Activated naive CD4-positive, alpha-beta T cell treated with anti-CD3 and anti-CD28 coated beads for 36 hours (primary cell): ENCODE results near the gene POT1. TPM values are rescaled to one million over a fixed set of nuclear protein-coding genes. Genes with fewer than 3 reads are reported as not detected.

Experiments used
- CTCF ChIA-PET: fragments of 350-600 bp; sonication (Branson Sonifier 250); formaldehyde crosslinking; loops from one replicate; lab custom pipeline; 2021; ENCODE audit warnings: antibody characterized with exemption; lab: Charles Lee
- DNase-seq: peaks from one replicate; pipeline ENCODE4 v3.0.0-alpha.2; 2020
- H3K27ac Mint-ChIP-seq: one replicate; pipeline ENCODE4 v1.8.0; 2021; ENCODE audit warnings: mild to moderate bottlenecking, mixed read lengths
- H3K27me3 Mint-ChIP-seq: one replicate; pipeline ENCODE4 v1.8.0; 2021; ENCODE audit warnings: low read depth, mixed read lengths
- H3K36me3 Mint-ChIP-seq: one replicate; pipeline ENCODE4 v1.8.0; 2021; ENCODE audit warnings: low read depth, mixed read lengths
- H3K4me1 Mint-ChIP-seq: one replicate; pipeline ENCODE4 v1.8.0; 2021; ENCODE audit warnings: low read depth, mixed read lengths
- H3K4me3 Mint-ChIP-seq: one replicate; pipeline ENCODE4 v1.8.0; 2021; ENCODE audit warnings: mild to moderate bottlenecking, moderate library complexity, mixed read lengths
- H3K9me3 Mint-ChIP-seq: one replicate; pipeline ENCODE4 v1.8.0; 2021; ENCODE audit warnings: mixed read lengths
- intact Hi-C: fragments of 100-400 bp; cut with micrococcal nuclease; formaldehyde crosslinking; loops from one replicate; pipeline ENCODE4 v1.15.1; 2023
- total RNA-seq, 2 experiments: library from RNA; stranded (reverse); gene quantifications; one replicate each; pipeline ENCODE4 v1.2.3, GENCODE V29; 2021

Gene POT1
- total RNA-seq, 2 experiments from 2014 or later = 36.1 to 38.3 TPM

DNA sequence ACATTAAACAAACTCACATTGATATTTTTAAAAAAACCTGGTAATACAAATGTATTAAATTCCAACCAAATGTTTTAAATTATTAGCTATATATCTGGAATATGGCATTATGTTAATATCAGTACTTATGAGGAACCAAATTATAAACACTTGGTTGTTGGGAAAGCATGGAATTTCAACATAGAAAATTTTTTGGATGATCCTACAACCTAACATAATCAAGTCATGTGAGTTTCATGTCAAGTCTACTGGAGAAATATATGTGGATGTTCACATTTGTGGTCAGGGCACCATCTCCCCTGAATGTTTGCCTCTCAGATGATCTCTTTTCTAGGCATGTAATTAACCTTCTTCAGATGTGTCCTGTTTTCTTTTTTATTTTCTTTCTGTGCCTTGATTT, 5.2 kb upstream of the POT1 start:
- Mint-ChIP-seq H3K27me3 (no peaks in the 10 kb centered on the region), H3K4me1 (peaks cover 4% of the 10 kb centered on the region), H3K4me3 (no peak overlapping the region), H3K9me3 (no peaks in the 10 kb centered on the region), H3K36me3 (no peaks in the 10 kb centered on the region), H3K27ac (no peak overlapping the region)
- CTCF ChIA-PET = no interaction called here
- intact Hi-C loops = no loop called here
- no peak for DNase-seq

GRCh38 chr7:124930655-124931597, 1.3 kb upstream of the POT1 start:
- H3K9me3 Mint-ChIP-seq = no peaks in the 10 kb centered on the region
- CTCF ChIA-PET = no interaction called here
- H3K27ac Mint-ChIP-seq = no peak overlapping the region

GRCh38 chr7:124930173-124930623, 573 bp upstream of the POT1 start:
- DNase-seq = no peak
- peak overlapping the region; percentile 90 for H3K27ac Mint-ChIP-seq

More at GRCh38 chr7:124930655-124931597, 1.3 kb upstream of the POT1 start:
- no peak overlapping the region for H3K4me3 Mint-ChIP-seq
- H3K27me3 Mint-ChIP-seq = no peaks in the 10 kb centered on the region
- intact Hi-C loops = no loop called here
- DNase-seq = no peak
- H3K36me3 Mint-ChIP-seq = peaks cover 8% of the 10 kb centered on the region
- H3K4me1 Mint-ChIP-seq = peaks cover 31% of the 10 kb centered on the region

GRCh38 chr7:124924906-124925305, 4.7 kb downstream of the POT1 start:
- H3K27ac Mint-ChIP-seq = no peak overlapping the region
- H3K4me1 Mint-ChIP-seq = peaks cover 67% of the 10 kb centered on the region
- H3K9me3 Mint-ChIP-seq = no peaks in the 10 kb centered on the region
- intact Hi-C loops = no loop called here
- H3K36me3 Mint-ChIP-seq = peaks cover 27% of the 10 kb centered on the region
- H3K4me3 Mint-ChIP-seq = no peak overlapping the region
- no peaks in the 10 kb centered on the region for H3K27me3 Mint-ChIP-seq
- no peak for DNase-seq
- CTCF ChIA-PET = no interaction called here

More at GRCh38 chr7:124930173-124930623, 573 bp upstream of the POT1 start:
- CTCF ChIA-PET = interaction anchor here (0.6 to 0.7 kb wide), 2 partner anchors 9 to 12 kb away, joined by 3 to 4 read pairs; no protein-coding TSS in a partner anchor
- Mint-ChIP-seq H3K36me3 (peaks cover 13% of the 10 kb centered on the region), H3K9me3 (no peaks in the 10 kb centered on the region), H3K4me1 (peaks cover 38% of the 10 kb centered on the region), H3K27me3 (no peaks in the 10 kb centered on the region), H3K4me3 (peak overlapping the region; percentile 97)
- intact Hi-C loops = no loop called here

DNA sequence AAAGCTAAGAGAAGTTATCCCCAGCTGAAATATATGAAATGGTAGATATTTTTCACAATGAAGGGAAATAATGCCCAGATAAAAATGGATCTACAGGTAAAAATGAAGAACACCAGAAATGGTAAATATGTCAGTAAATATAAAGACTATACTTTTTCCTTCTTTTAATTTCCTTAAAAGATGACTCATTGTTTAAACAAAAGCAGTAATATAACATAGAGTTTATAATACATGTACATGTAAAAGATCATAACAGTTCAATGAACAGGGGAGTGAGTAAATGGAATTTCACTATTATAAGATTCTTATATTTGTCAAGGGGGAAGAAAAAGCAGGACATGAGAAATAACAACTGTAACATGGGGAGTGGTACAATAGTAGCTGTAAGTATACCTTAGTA, 7.4 kb downstream of the POT1 start:
- DNase-seq = no peak
- no peak overlapping the region for H3K27ac Mint-ChIP-seq
- intact Hi-C loops = no loop called here
- H3K27me3 Mint-ChIP-seq = no peaks in the 10 kb centered on the region
- CTCF ChIA-PET = no interaction called here
- peaks cover 58% of the 10 kb centered on the region for H3K4me1 Mint-ChIP-seq
- no peak overlapping the region for H3K4me3 Mint-ChIP-seq
- no peaks in the 10 kb centered on the region for H3K9me3 Mint-ChIP-seq
- H3K36me3 Mint-ChIP-seq = peaks cover 27% of the 10 kb centered on the region

DNA sequence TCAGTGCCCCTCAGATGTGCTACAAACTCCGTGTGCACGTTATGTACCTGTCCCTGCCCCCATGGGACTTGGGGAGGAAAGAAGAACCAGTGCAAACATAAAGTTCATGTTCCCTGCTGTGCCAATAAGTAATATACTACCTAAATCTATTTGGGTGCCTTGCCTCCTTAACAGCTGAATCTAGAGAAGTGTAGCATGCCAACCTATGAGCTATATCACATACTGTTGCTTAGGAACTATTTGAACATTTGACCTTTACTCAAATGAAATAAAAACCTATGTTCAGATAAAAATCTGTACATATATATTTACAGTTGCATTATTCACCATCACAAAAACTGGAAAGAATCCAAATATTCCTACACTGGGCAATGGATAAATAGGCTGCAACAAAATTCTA, 9.8 kb downstream of the POT1 start:
- Mint-ChIP-seq H3K9me3 (no peaks in the 10 kb centered on the region), H3K4me1 (peaks cover 42% of the 10 kb centered on the region), H3K27me3 (no peaks in the 10 kb centered on the region), H3K27ac (no peak overlapping the region), H3K36me3 (peaks cover 19% of the 10 kb centered on the region), H3K4me3 (no peak overlapping the region)
- intact Hi-C loops = no loop called here
- CTCF ChIA-PET = no interaction called here
- no peak for DNase-seq

DNA sequence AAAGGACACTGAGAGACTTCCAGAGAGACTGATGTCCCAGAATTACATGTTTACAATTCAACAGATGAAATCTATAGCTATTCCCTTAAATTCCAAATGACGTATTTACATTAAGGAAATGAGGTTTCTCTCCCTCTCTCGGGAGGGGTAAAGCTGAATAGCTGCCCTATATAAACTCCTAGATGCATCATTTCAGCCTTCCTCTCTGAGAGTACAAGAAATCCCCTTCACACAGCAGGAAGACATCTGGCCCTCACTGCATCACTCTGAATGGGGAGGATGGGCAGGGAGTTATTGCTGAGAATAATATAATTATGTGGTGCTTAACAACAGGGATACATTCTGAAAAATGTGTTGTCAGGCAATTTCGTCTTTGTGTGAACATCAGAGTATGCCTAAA, 11.0 kb downstream of the POT1 start:
- DNase-seq = no peak
- Mint-ChIP-seq H3K27me3 (no peaks in the 10 kb centered on the region), H3K36me3 (peaks cover 15% of the 10 kb centered on the region), H3K9me3 (no peaks in the 10 kb centered on the region), H3K4me1 (peaks cover 30% of the 10 kb centered on the region), H3K4me3 (no peak overlapping the region), H3K27ac (no peak overlapping the region)
- CTCF ChIA-PET = interaction anchor here (0.7 kb wide), 1 partner anchor 32 kb away, joined by 4 read pairs; no protein-coding TSS in a partner anchor
- intact Hi-C loops = no loop called here

DNA sequence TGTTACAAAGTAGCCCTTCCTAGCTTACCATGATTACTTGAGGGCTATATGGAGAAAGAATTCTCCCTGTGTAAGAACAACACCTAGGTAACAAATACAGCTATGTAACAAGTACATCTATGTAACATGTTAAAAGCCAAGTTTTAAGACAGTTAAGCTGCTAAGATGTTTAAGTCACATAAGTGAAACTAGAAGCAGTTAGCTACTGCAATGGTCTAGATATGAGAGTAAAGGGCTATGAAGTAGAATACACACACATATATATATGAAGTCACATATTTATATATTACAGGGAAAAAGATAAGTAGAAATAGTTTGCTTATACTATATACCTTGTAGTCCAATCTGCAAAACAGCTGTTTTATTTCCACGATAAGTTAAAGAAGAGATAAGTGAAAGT, 14.4 kb downstream of the POT1 start:
- Mint-ChIP-seq H3K27ac (no peak overlapping the region), H3K4me3 (no peak overlapping the region), H3K9me3 (no peaks in the 10 kb centered on the region), H3K4me1 (peaks cover 12% of the 10 kb centered on the region), H3K36me3 (peaks cover 22% of the 10 kb centered on the region), H3K27me3 (no peaks in the 10 kb centered on the region)
- intact Hi-C loops = no loop called here
- CTCF ChIA-PET = no interaction called here
- DNase-seq = no peak

DNA sequence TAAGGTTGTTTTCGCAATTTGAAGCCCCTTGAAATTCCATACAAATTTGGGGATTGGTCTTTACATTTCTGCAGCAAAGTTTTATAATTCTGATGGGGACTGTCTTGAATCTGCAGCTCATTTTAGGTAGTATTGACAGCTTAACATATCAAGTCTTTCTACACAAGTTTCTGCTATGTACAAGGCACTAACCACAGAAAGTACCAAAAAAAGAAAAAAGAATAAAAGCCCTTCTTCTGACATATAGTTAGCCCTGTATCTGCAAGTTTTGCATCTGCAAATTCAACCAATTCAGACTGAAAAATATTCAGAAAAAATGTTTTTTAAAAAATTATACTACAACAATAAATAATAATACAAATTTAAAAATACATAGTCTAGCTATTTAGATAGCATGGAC, 15.3 kb downstream of the POT1 start:
- Mint-ChIP-seq H3K4me1 (peaks cover 10% of the 10 kb centered on the region), H3K27ac (no peak overlapping the region), H3K36me3 (peaks cover 19% of the 10 kb centered on the region), H3K9me3 (no peaks in the 10 kb centered on the region), H3K27me3 (no peaks in the 10 kb centered on the region), H3K4me3 (no peak overlapping the region)
- intact Hi-C loops = loop anchor here (5.0 kb wide), 1 partner anchor 52 kb away; no protein-coding TSS in a partner anchor
- CTCF ChIA-PET = interaction anchor here (0.6 kb wide), 1 partner anchor 26 kb away, joined by 4 read pairs; no protein-coding TSS in a partner anchor
- no peak for DNase-seq

GRCh38 chr7:124912972-124913371, 16.7 kb downstream of the POT1 start:
- DNase-seq = no peak

DNA sequence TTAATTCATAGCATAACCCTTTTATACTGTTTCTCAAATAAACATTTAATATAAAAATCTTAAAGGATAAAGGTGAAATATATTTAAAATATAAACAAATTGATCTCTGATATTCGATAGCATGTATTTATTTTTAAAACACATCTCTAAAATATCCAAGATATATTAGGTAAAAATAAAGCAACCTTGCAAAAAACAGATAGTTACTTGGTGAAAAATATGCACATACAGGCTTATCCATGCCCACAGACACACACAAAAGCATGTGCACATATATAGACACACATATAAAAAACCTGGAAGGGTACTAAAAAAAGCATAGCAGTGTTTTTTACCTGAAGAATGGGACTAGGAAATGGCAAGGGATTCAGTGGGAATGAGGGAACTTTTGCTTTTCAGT, 19.8 kb downstream of the POT1 start:
- H3K4me3 Mint-ChIP-seq = no peak overlapping the region
- H3K4me1 Mint-ChIP-seq = peaks cover 7% of the 10 kb centered on the region
- H3K27ac Mint-ChIP-seq = no peak overlapping the region
- DNase-seq = no peak
- peaks cover 32% of the 10 kb centered on the region for H3K36me3 Mint-ChIP-seq
- H3K27me3 Mint-ChIP-seq = no peaks in the 10 kb centered on the region
- intact Hi-C loops = loop anchor here (5.0 kb wide), 1 partner anchor 48 kb away; no protein-coding TSS in a partner anchor
- peaks cover 2% of the 10 kb centered on the region for H3K9me3 Mint-ChIP-seq
- CTCF ChIA-PET = no interaction called here

More at GRCh38 chr7:124912972-124913371, 16.7 kb downstream of the POT1 start:
- no peak overlapping the region for H3K4me3 Mint-ChIP-seq
- CTCF ChIA-PET = no interaction called here
- intact Hi-C loops = loop anchor here (5.0 kb wide), 1 partner anchor 51 kb away; no protein-coding TSS in a partner anchor
- no peak overlapping the region for H3K27ac Mint-ChIP-seq
- H3K27me3 Mint-ChIP-seq = no peaks in the 10 kb centered on the region
- peaks cover 6% of the 10 kb centered on the region for H3K4me1 Mint-ChIP-seq
- peaks cover 18% of the 10 kb centered on the region for H3K36me3 Mint-ChIP-seq
- H3K9me3 Mint-ChIP-seq = no peaks in the 10 kb centered on the region

- intact Hi-C loops = no loop called here
- no peak for DNase-seq
- peaks cover 2% of the 10 kb centered on the region for H3K9me3 Mint-ChIP-seq
- H3K36me3 Mint-ChIP-seq = peaks cover 36% of the 10 kb centered on the region
- H3K27ac Mint-ChIP-seq = no peak overlapping the region
- H3K27me3 Mint-ChIP-seq = no peaks in the 10 kb centered on the region
- no peak overlapping the region for H3K4me3 Mint-ChIP-seq
- CTCF ChIA-PET = interaction anchor here (0.7 kb wide), 1 partner anchor 1391 kb away, joined by 3 read pairs; no protein-coding TSS in a partner anchor
- peaks cover 13% of the 10 kb centered on the region for H3K4me1 Mint-ChIP-seq
These were observed 21.4 kb downstream of the POT1 start for GRCh38 chr7:124908259-124908658.
